H1 (cell line): Measurements from ENCODE around the gene CXCR1.

Source experiments
- EP300 ChIP-seq, 2 experiments: IDR thresholded peaks; 1 replicate in 1 of 2; 2 replicates in 1 of 2; pipeline ENCODE4 v1.6.1; 2011 to 2012; ENCODE audit warnings: low read depth in 2 of 2, low read length in 2 of 2, mild to moderate bottlenecking in 2 of 2, borderline replicate concordance in 1 of 2, inconsistent platforms in 1 of 2, moderate library complexity in 1 of 2
- EZH2 ChIP-seq: fragments of 200-600 bp; sonication (generic); IDR thresholded peaks from 2 replicates; pipeline ENCODE4 v1.7.1; 2012; ENCODE audit warnings: low read depth, mild to moderate bottlenecking, moderate library complexity, low read length, inconsistent platforms; ENCODE audit not compliant: severe bottlenecking
- GABPA ChIP-seq: IDR thresholded peaks from 2 replicates; pipeline ENCODE4 v1.6.1; 2011; ENCODE audit warnings: mild to moderate bottlenecking, low read length, moderate library complexity, borderline replicate concordance; ENCODE audit not compliant: insufficient read depth
- HDAC6 ChIP-seq: IDR thresholded peaks from one replicate; pipeline ENCODE4 v1.7.1; 2012; ENCODE audit warnings: low read depth, mild to moderate bottlenecking, inconsistent platforms, low read length, moderate library complexity
- KDM1A ChIP-seq: fragments of 200-600, 300-600 bp; sonication (generic); IDR thresholded peaks from 2 replicates; pipeline ENCODE4 v1.7.1; 2016; ENCODE audit warnings: mild to moderate bottlenecking, low read length, borderline replicate concordance
- KDM5A ChIP-seq: fragments of 200-600 bp; IDR thresholded peaks from 2 replicates; pipeline ENCODE4 v1.7.1; 2012; ENCODE audit warnings: mild to moderate bottlenecking, low read length, inconsistent platforms, mixed read lengths
- POLR2A ChIP-seq, 2 experiments: IDR thresholded peaks; 1 replicate in 1 of 2; 2 replicates in 1 of 2; pipeline ENCODE4 v1.6.1; 2011; ENCODE audit warnings: low read depth in 2 of 2, low read length in 2 of 2, mild to moderate bottlenecking in 2 of 2; ENCODE audit errors: control extremely low read depth in 1 of 2
- TF ChIP-seq, protein P1 (sequence below), 3 experiments: IDR thresholded peaks; 1 replicate in 2 of 3; 2 replicates in 1 of 3; pipeline versions ENCODE4 v1.5.1 to v1.6.1; 2011; ENCODE audit warnings: low read length in 3 of 3, mild to moderate bottlenecking in 3 of 3, inconsistent platforms in 2 of 3, low read depth in 1 of 3, moderate library complexity in 1 of 3; ENCODE audit not compliant: insufficient read depth in 1 of 3; ENCODE audit errors: control extremely low read depth in 1 of 3
- TF ChIP-seq, protein P2 (sequence below): IDR thresholded peaks from 2 replicates; pipeline ENCODE4 v1.6.1; 2012; ENCODE audit warnings: inconsistent platforms
- TF ChIP-seq, protein P3 (sequence below): IDR thresholded peaks from 2 replicates; pipeline ENCODE4 v1.6.1; 2011; ENCODE audit warnings: low read depth, mild to moderate bottlenecking, low read length; ENCODE audit not compliant: insufficient read depth

DNA sequence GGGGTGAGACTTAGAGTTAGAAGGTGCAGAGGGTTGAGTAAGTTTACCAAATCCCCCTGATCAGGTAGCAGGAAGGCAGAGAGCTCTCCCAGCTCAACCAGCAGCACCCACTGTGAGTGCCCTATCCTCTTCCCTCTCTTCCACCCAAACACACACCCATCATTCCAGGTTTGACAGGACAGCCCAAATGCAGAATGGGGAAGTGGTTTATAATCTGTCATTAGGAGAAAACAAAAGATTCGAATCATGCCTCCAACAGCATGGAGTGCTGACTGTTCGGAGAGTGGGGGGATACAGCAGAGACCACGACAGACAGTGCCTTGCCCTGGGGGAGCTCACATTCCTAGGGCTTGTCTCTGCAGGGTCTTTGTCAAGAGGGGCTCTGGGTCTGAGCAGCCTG, 29.2 kb downstream of the CXCR1 start:
- TF ChIP-seq, protein P1, sequence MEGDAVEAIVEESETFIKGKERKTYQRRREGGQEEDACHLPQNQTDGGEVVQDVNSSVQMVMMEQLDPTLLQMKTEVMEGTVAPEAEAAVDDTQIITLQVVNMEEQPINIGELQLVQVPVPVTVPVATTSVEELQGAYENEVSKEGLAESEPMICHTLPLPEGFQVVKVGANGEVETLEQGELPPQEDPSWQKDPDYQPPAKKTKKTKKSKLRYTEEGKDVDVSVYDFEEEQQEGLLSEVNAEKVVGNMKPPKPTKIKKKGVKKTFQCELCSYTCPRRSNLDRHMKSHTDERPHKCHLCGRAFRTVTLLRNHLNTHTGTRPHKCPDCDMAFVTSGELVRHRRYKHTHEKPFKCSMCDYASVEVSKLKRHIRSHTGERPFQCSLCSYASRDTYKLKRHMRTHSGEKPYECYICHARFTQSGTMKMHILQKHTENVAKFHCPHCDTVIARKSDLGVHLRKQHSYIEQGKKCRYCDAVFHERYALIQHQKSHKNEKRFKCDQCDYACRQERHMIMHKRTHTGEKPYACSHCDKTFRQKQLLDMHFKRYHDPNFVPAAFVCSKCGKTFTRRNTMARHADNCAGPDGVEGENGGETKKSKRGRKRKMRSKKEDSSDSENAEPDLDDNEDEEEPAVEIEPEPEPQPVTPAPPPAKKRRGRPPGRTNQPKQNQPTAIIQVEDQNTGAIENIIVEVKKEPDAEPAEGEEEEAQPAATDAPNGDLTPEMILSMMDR (IDR thresholded peaks at IDR 0.05; ENCODE audit: control extremely low read depth in 1 of 3, insufficient read depth in 1 of 3, low read depth in 1 of 3, low read length in 3 of 3) = no peak
- TF ChIP-seq, protein P2, sequence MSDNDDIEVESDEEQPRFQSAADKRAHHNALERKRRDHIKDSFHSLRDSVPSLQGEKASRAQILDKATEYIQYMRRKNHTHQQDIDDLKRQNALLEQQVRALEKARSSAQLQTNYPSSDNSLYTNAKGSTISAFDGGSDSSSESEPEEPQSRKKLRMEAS = no peak
- TF ChIP-seq EZH2 (no peak), KDM5A (no peak), GABPA (no peak), KDM1A (no peak), POLR2A (IDR thresholded peaks at IDR 0.05; ENCODE audit: control extremely low read depth in 1 of 2, low read depth in 2 of 2, low read length in 2 of 2) (no peak), EP300 (IDR thresholded peaks at IDR 0.05; ENCODE audit: borderline replicate concordance in 1 of 2, low read depth in 2 of 2, low read length in 2 of 2) (no peak), HDAC6 (no peak)
- TF ChIP-seq, protein P3, sequence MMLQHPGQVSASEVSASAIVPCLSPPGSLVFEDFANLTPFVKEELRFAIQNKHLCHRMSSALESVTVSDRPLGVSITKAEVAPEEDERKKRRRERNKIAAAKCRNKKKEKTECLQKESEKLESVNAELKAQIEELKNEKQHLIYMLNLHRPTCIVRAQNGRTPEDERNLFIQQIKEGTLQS = no peak
